ENCODE measurements around the gene HOXB5.

The HOXB5 gene

GRCh38 chr17:48548523-48549280 is 44.9 kb downstream of the HOXB5 start:
- Histone ChIP-seq H3K27me3 (ENCODE audit: control insufficient read depth in 1 of 2, insufficient read depth in 2 of 2, low read length in 2 of 2) (no peaks in the 10 kb centered on the region), H3K9me3 (ENCODE audit: low read length) (no peaks in the 10 kb centered on the region), H3K36me3 (ENCODE audit: insufficient read depth, low read length) (peaks cover 7% of the 10 kb centered on the region), H3K4me1 (ENCODE audit: insufficient read depth, low read length) (peaks cover 80% of the 10 kb centered on the region), H3K27ac (ENCODE audit: low read depth, low read length) (peak overlapping the region; percentile 99), H3K9ac (ENCODE audit: low read length) (peak overlapping the region; percentile 71), H3K4me3 (ENCODE audit: low read depth in 1 of 2, low read length in 2 of 2) (peak overlapping the region in 1 of 2 donors; percentile 41)

DNA sequence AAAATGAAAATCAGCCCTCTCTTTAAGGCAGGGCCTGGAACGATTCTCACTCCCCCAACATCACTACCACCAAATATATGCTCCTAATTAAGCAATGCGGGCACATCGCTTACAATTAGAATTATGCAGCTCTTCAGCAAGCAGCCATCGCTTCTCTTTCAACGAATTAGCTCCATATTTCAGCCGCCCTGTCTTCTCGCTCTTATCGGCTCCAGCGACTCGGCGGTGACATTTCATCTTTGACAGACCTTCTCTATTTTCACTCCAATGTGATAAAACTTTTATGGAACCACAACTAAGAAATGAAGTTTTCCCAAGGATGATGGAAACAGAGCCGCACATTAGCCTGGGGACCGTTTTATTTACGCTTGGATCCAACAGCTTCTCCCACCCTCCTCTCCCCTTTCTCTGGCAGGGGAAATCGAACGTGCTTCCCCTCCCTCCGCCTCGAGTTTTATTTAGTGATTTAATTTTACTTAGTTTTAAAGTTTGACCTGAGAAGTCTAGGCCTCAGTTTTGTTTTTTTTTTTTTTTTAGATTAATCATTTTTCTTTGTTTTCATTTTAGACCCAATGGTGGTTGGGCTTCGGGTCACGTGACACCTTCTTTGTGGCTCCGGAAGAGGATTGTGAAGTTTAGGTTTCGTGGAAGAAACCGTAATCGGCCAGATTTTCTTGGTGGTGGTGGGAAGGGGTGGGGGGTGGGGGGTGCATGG is 45.6 kb downstream of the HOXB5 start:
- no peaks in the 10 kb centered on the region for H3K9me3 ChIP-seq (ENCODE audit: low read length)
- peak overlapping the region; percentile 71 for H3K9ac ChIP-seq (ENCODE audit: low read length)
- peaks cover 7% of the 10 kb centered on the region for H3K36me3 ChIP-seq (ENCODE audit: insufficient read depth, low read length)
- no peaks in the 10 kb centered on the region for H3K27me3 ChIP-seq (ENCODE audit: control insufficient read depth in 1 of 2, insufficient read depth in 2 of 2, low read length in 2 of 2)
- H3K4me1 ChIP-seq (ENCODE audit: insufficient read depth, low read length), result peaks cover 72% of the 10 kb centered on the region
- H3K27ac ChIP-seq (ENCODE audit: low read depth, low read length), result peak overlapping the region; percentile 99
- peak overlapping the region; percentile 6 to 49 for H3K4me3 ChIP-seq (ENCODE audit: low read depth in 1 of 2, low read length in 2 of 2)

DNA sequence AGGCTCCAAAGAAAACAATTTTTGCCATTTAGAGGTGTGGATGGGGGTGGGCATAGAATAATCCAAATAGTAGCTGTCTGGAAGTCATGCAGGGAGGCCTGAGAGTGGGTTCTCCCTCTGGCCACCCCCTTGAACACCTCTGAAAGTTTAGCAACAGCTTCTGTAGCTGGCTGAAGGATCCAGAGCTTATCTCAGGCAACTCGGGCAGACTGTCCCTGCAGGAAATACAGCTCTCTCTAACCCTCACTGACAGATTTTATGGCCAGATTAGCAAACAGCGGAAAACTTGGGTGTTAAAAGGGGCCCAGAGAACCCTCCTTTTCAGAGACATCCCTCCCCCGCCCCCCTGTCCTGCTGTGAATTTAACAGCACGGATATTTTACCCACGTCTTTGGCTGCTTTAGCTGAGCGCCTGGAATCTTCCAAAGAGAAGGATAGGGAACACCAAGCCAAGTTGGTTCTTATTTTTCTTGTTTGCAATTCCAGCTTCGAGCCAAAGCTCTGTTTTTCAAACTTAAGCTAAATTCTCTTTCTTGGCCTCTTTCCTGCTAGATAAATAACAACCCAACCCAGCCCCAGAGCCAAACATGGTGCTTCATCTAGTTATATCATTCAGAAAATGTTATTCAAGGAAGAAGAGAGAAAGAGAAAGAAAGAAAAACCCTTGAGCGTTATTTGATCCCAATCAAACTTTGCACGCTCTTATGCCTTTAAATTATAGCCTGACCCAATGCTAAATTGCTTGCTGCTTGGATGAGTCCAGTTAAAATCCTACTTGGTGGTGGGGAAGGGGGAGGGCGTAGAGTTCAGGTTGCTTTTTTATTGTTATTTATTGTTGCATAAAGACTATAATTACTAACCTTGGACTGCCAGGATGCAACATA is 46.4 kb downstream of the HOXB5 start:
- no peaks in the 10 kb centered on the region for H3K27me3 ChIP-seq (ENCODE audit: control insufficient read depth in 1 of 2, insufficient read depth in 2 of 2, low read length in 2 of 2)
- no peaks in the 10 kb centered on the region for H3K9me3 ChIP-seq (ENCODE audit: low read length)
- peaks cover 66% of the 10 kb centered on the region for H3K4me1 ChIP-seq (ENCODE audit: insufficient read depth, low read length)
- H3K36me3 ChIP-seq (ENCODE audit: insufficient read depth, low read length), result peaks cover 7% of the 10 kb centered on the region
- H3K27ac ChIP-seq (ENCODE audit: low read depth, low read length), result peak overlapping the region; percentile 99
- H3K4me3 ChIP-seq (ENCODE audit: low read depth in 1 of 2, low read length in 2 of 2), result peak overlapping the region; percentile 6 to 49
- H3K9ac ChIP-seq (ENCODE audit: low read length), result peak overlapping the region; percentile 31

DNA sequence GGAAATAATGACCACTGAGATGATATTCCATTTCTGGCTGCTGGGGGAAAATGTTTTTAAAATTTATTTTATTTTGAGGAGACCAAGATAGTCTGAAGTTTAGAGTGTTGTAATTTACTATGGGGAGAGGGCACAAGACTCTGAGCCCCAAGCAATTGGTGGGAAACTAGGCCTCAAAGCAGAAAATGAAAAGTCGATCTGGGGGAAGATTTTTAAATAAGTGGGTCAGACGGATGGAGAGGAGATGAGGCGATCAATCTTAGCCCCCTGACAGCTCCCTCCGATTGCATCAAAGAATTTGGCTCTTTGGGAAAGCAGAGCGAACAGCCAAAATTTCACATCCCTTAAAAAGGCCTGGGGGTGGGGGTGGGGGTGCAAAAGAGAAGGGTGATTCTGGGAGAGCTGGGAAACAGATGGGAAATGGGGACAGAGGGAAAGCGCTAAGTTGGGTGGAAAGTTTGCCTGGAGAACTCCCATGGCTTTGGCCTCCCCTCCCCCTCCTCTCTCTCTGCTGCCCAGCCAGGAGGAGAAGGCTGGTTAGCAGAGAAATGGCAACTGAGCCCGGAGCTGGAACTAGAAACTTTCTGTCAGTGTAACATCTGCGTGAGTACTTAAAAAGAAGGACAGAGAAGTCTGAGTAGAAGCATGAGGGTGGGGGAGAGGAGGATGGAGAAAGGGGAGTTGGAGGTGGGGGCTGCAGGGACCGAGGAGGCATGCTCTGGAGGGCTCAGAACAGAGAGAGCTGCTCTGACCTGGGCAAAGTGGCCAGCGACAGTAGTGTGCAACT is 47.2 kb downstream of the HOXB5 start:
- no peaks in the 10 kb centered on the region for H3K9me3 ChIP-seq (ENCODE audit: low read length)
- H3K4me1 ChIP-seq (ENCODE audit: insufficient read depth, low read length), result peaks cover 58% of the 10 kb centered on the region
- peak overlapping the region in 1 of 2 donors; percentile 49 for H3K4me3 ChIP-seq (ENCODE audit: low read depth in 1 of 2, low read length in 2 of 2)
- H3K27me3 ChIP-seq (ENCODE audit: control insufficient read depth in 1 of 2, insufficient read depth in 2 of 2, low read length in 2 of 2), result no peaks in the 10 kb centered on the region
- peak overlapping the region; percentile 31 for H3K9ac ChIP-seq (ENCODE audit: low read length)
- peak overlapping the region; percentile 99 for H3K27ac ChIP-seq (ENCODE audit: low read depth, low read length)
- peaks cover 7% of the 10 kb centered on the region for H3K36me3 ChIP-seq (ENCODE audit: insufficient read depth, low read length)

DNA sequence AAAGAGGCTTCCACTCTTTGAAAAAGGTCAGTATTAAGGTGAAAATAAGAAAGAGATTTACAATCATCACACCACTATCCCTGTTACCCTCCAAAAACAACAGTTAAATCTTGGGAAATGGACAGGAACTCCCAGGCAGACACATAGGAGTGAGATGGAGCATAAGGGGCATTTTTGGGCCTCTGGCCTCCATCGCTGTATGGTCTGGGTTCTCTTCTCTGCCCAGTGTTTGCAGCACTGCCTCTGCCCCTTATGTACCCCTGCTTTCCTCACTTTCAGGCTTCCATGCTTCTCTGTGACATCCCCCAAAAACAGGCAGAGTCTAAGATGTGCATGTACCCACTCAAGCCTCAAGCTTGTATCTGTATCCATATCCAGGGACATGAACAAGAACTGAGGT is 48.0 kb downstream of the HOXB5 start:
- Histone ChIP-seq H3K9ac (ENCODE audit: low read length) (peak overlapping the region; percentile 62), H3K27ac (ENCODE audit: low read depth, low read length) (peak overlapping the region; percentile 99), H3K36me3 (ENCODE audit: insufficient read depth, low read length) (peaks cover 7% of the 10 kb centered on the region), H3K4me3 (ENCODE audit: low read depth in 1 of 2, low read length in 2 of 2) (peak overlapping the region in 1 of 2 donors; percentile 36), H3K9me3 (ENCODE audit: low read length) (no peaks in the 10 kb centered on the region), H3K27me3 (ENCODE audit: control insufficient read depth in 1 of 2, insufficient read depth in 2 of 2, low read length in 2 of 2) (no peaks in the 10 kb centered on the region), H3K4me1 (ENCODE audit: insufficient read depth, low read length) (peaks cover 57% of the 10 kb centered on the region)

DNA sequence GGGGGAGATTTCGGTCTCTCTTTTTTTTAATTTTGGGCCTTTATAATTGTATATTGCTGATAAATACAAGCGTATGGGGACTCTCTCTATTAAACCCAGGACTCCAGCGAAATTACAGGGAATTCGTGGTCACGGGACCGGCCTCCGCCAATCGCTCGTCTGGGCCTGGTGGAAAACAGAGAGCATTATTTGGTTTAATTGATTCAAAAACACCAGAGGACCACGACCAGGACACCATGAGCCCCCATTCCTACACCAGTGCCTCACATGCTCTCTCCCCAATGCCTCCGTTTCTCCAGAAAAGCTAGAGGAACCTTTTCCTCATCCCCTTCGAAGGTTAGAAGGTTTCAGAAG is 48.6 kb downstream of the HOXB5 start, which contains the start of gene HOXB2:
TSS of gene HOXB2 (minus strand) at position 88 of the 354 bp plus-strand sequence. CDS start 198 bp downstream, outside the sequence.
- Histone ChIP-seq H3K4me3 (ENCODE audit: low read depth in 1 of 2, low read length in 2 of 2) (peak within 1 kb of the TSS; percentile 78 to 96), H3K4me1 (ENCODE audit: insufficient read depth, low read length) (peaks cover 57% of the 10 kb centered on the region), H3K9ac (ENCODE audit: low read length) (peak within 1 kb of the TSS; percentile 99), H3K36me3 (ENCODE audit: insufficient read depth, low read length) (peaks cover 5% of the 10 kb centered on the region), H3K27ac (ENCODE audit: low read depth, low read length) (peak within 1 kb of the TSS; percentile 99), H3K9me3 (ENCODE audit: low read length) (no peaks in the 10 kb centered on the region), H3K27me3 (ENCODE audit: control insufficient read depth in 1 of 2, insufficient read depth in 2 of 2, low read length in 2 of 2) (no peaks in the 10 kb centered on the region)

DNA sequence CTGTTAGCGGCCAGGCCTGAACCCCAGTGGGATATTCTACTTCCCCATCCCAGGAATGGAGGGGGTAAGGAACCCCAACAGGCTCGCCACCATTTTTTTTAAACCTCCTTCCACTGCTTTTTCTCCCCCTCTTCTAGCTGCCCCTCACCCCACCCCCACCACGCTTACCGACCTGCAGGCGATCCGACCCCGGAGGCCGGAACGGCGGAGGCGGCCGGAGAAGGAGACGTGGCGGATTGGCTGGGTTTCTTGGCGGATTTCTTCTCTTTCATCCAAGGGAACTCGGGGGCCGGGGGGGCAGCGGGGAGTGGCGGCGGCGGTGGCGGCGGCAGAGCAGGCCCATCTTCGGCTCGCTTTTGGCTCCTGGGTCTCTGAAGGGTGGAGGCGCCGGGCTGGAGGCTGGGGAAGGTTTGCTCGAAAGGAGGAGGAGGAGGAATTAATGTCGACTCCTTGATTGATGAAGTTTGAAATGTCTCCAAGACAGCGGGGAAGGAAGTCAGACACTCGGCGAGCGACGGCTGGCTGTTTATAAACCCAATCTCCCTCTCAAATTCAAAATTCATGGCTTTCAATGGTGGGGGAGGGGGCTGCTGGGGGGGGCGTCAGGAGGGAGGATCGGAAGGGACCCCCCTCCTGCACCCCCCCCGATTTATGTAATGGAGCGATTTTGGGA is 49.1 kb downstream of the HOXB5 start:
- H3K27ac ChIP-seq (ENCODE audit: low read depth, low read length), result peak overlapping the region; percentile 99
- peak overlapping the region; percentile 99 for H3K9ac ChIP-seq (ENCODE audit: low read length)
- peaks cover 56% of the 10 kb centered on the region for H3K4me1 ChIP-seq (ENCODE audit: insufficient read depth, low read length)
- peak overlapping the region; percentile 78 to 96 for H3K4me3 ChIP-seq (ENCODE audit: low read depth in 1 of 2, low read length in 2 of 2)
- no peaks in the 10 kb centered on the region for H3K27me3 ChIP-seq (ENCODE audit: control insufficient read depth in 1 of 2, insufficient read depth in 2 of 2, low read length in 2 of 2)
- H3K9me3 ChIP-seq (ENCODE audit: low read length), result no peaks in the 10 kb centered on the region
- H3K36me3 ChIP-seq (ENCODE audit: insufficient read depth, low read length), result peaks cover 4% of the 10 kb centered on the region

GRCh38 chr17:48543854-48544348 is 49.7 kb downstream of the HOXB5 start:
- no peaks in the 10 kb centered on the region for H3K9me3 ChIP-seq (ENCODE audit: low read length)
- no peaks in the 10 kb centered on the region for H3K27me3 ChIP-seq (ENCODE audit: control insufficient read depth in 1 of 2, insufficient read depth in 2 of 2, low read length in 2 of 2)
- peak overlapping the region; percentile 99 for H3K9ac ChIP-seq (ENCODE audit: low read length)
- peaks cover 4% of the 10 kb centered on the region for H3K36me3 ChIP-seq (ENCODE audit: insufficient read depth, low read length)
- peak overlapping the region; percentile 99 for H3K27ac ChIP-seq (ENCODE audit: low read depth, low read length)
- H3K4me3 ChIP-seq (ENCODE audit: low read depth in 1 of 2, low read length in 2 of 2), result peak overlapping the region; percentile 78 to 96
- H3K4me1 ChIP-seq (ENCODE audit: insufficient read depth, low read length), result peaks cover 50% of the 10 kb centered on the region

- no peaks in the 10 kb centered on the region for H3K9me3 ChIP-seq (ENCODE audit: low read length)
- peaks cover 44% of the 10 kb centered on the region for H3K4me1 ChIP-seq (ENCODE audit: insufficient read depth, low read length)
- H3K4me3 ChIP-seq (ENCODE audit: low read depth in 1 of 2, low read length in 2 of 2), result peak overlapping the region; percentile 78 to 96
- peaks cover 4% of the 10 kb centered on the region for H3K36me3 ChIP-seq (ENCODE audit: insufficient read depth, low read length)
- peak overlapping the region; percentile 99 for H3K9ac ChIP-seq (ENCODE audit: low read length)
- no peaks in the 10 kb centered on the region for H3K27me3 ChIP-seq (ENCODE audit: control insufficient read depth in 1 of 2, insufficient read depth in 2 of 2, low read length in 2 of 2)
- peak overlapping the region; percentile 99 for H3K27ac ChIP-seq (ENCODE audit: low read depth, low read length)
Observed at GRCh38 chr17:48543107-48543853, 50.3 kb downstream of the HOXB5 start.
